ENCODE data around the gene UGT2B7.

- no peak for TF ChIP-seq POLR2A (IDR thresholded peaks at IDR 0.05; ENCODE audit: low read length)
- no peak for TF ChIP-seq GATA1 (IDR thresholded peaks at IDR 0.05; ENCODE audit: low read depth, low read length)
Measured at GRCh38 chr4:69134471-69134870, 38.2 kb downstream of the UGT2B7 start.

All from erythroblast (primary cell).